Measurements from ENCODE around the gene PTDSS2. TPM values are rescaled to one million over a fixed set of nuclear protein-coding genes. Genes with fewer than 3 reads are reported as not detected.
A peak's percentile ranks its signal among the peaks of the same experiment; 100 is the strongest.

Gene PTDSS2
- total RNA-seq, 1 experiment from 2014 or later = 49.5 TPM

DNA sequence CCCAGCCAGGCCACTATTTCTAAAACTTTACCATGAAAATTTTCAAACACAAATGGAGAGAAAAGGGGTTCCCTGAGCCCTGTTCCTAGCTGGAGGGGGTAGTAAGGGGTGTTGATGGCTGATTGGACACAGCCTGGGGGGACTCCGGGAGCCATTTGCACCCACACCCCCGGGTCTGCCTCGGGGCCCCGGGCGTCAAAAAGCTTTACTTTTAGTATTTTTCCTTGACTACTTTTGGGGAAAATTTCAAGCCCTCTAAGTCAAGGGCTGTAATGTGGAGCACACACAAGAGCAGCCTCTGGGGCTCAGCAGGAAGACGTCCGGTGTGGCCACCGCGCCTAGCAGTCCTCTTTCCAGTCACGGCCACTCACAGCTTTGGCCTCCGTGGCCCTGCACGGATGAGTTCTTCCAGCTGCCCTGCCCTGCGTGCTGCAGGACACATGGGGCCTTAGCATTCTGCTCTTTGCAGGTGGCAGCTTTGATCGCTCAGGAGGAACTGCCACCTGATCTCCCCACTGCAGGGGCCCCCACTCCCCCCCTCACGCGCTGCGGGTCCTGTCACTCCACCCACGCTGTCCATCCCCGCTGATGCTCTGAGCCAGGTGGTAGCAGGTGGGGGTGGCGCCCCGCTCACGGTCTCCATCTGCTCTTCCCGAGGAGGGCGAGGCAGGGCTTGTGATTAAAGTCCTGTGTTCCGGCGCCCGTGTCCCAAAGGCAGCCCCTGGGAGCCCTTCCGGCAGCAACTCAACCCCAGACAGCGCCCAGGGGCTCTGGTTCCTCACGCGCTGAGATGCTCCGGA, 42.5 kb downstream of the PTDSS2 start (continued):
- TF ChIP-seq STAT6 (CRISPR knock-in tag; conservative IDR thresholded peaks at IDR 0.05; ENCODE audit: low read depth) (no peak), FOXJ3 (CRISPR knock-in tag; IDR thresholded peaks at IDR 0.05; ENCODE audit: borderline replicate concordance) (no peak), AFF4 (CRISPR knock-in tag; IDR thresholded peaks at IDR 0.05; ENCODE audit: borderline replicate concordance) (no peak), NR2C2 (CRISPR knock-in tag; IDR thresholded peaks at IDR 0.05) (no peak), E2F4 (CRISPR knock-in tag; IDR thresholded peaks at IDR 0.05; ENCODE audit: borderline replicate concordance, low read depth) (no peak), TP53 (CRISPR knock-in tag; IDR thresholded peaks at IDR 0.05) (no peak), GTF2I (CRISPR knock-in tag; conservative IDR thresholded peaks at IDR 0.05) (no peak)
- TF ChIP-seq, protein P1, sequence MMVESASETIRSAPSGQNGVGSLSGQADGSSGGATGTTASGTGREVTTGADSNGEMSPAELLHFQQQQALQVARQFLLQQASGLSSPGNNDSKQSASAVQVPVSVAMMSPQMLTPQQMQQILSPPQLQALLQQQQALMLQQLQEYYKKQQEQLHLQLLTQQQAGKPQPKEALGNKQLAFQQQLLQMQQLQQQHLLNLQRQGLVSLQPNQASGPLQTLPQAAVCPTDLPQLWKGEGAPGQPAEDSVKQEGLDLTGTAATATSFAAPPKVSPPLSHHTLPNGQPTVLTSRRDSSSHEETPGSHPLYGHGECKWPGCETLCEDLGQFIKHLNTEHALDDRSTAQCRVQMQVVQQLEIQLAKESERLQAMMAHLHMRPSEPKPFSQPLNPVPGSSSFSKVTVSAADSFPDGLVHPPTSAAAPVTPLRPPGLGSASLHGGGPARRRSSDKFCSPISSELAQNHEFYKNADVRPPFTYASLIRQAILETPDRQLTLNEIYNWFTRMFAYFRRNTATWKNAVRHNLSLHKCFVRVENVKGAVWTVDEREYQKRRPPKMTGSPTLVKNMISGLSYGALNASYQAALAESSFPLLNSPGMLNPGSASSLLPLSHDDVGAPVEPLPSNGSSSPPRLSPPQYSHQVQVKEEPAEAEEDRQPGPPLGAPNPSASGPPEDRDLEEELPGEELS (CRISPR knock-in tag; IDR thresholded peaks at IDR 0.05) = no peak

- Mint-ChIP-seq H3K9me3 (peaks cover 14% of the 10 kb centered on the region), H3K36me3 (peaks cover 50% of the 10 kb centered on the region), H3K4me3 (no peak overlapping the region), H3K4me1 (no peaks in the 10 kb centered on the region), H3K27me3 (ENCODE audit: low read depth) (peaks cover 2% of the 10 kb centered on the region; the same call in 1 of the 2 replicates), H3K27ac (peak overlapping the region; percentile 91)
- ATAC-seq (no peak), DNase-seq (ENCODE audit: low spot score) (no peak)
- ChIA-PET CTCF (no interaction called here), POLR2A (no interaction called here)
- no peak for TF ChIP-seq ZNF532 (CRISPR knock-in tag; IDR thresholded peaks at IDR 0.05; ENCODE audit: borderline replicate concordance)
Observed at GRCh38 chr11:494761-495536, 44.9 kb downstream of the PTDSS2 start.
